ENCODE measurements around the gene CACNA2D4.

DNA sequence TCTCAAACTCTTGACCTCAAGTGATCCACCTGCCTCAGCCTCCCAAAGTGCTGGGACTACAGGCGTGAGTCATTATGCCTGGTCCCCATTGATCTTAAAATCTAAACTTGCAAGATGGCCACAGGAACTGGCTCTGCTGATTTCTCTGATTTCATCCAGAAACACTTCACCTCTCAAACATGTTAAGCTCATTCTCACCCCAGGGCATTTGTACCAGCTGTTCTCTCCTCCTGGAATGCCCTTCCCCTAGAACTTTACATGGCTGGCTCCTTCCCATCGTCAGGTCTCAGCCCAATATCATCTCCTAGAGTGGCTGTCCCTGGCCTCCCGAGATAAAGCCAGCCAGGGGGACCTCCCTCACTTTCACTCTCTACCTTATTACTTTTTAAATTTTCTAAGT lies 103.3 kb downstream of the CACNA2D4 start:
- TF ChIP-seq CTCF (IDR thresholded peaks at IDR 0.05) (no peak), POLR2A (IDR thresholded peaks at IDR 0.05) (no peak)
